Heart left ventricle (tissue), 16 donors: ENCODE results near the gene ARID3B. TPM values are rescaled to one million over a fixed set of nuclear protein-coding genes. Genes with fewer than 3 reads are reported as not detected.

Source experiments
- ATAC-seq, 4 donors: fragments of 200-7000 bp; cut with Tn5 transposase; one replicate each; pipeline ENCODE4 v1.9.1; 2020 to 2022; ENCODE audit warnings: moderate library complexity in 4 of 4, mild to moderate bottlenecking in 3 of 4, moderate number of reproducible peaks in 1 of 4
- DNase-seq, 5 donors: peaks; one replicate each; pipeline ENCODE4 v3.0.0-alpha.2; 2020
- H3K27ac ChIP-seq, 12 donors: fragments of 200-600 bp; sonication (generic) in 4 of 12; one replicate each; pipeline versions ENCODE4 v1.5.0 to v1.8.0; 2016 to 2022; ENCODE audit warnings: mild to moderate bottlenecking in 2 of 12
- H3K27me3 ChIP-seq, 9 donors: fragments of 200-600 bp; sonication (generic) in 2 of 9; one replicate each; pipeline versions ENCODE4 v1.5.1 to v1.8.0; 2016 to 2022; ENCODE audit warnings: mild to moderate bottlenecking in 3 of 9
- H3K36me3 ChIP-seq, 9 donors: fragments of 200-600 bp; sonication (generic) in 2 of 9; one replicate each; pipeline versions ENCODE4 v1.5.0 to v1.8.0; 2018 to 2022; ENCODE audit warnings: mild to moderate bottlenecking in 2 of 9
- H3K4me1 ChIP-seq, 12 donors: fragments of 200-600 bp; sonication (generic) in 4 of 12; one replicate each; pipeline versions ENCODE4 v1.5.0 to v1.8.0; 2016 to 2022; ENCODE audit warnings: mild to moderate bottlenecking in 3 of 12
- H3K4me3 ChIP-seq, 12 donors: fragments of 200-600 bp; sonication (generic) in 4 of 12; one replicate each; pipeline versions ENCODE4 v1.5.0 to v1.8.0; 2017 to 2022; ENCODE audit warnings: mild to moderate bottlenecking in 9 of 12, moderate library complexity in 4 of 12
- H3K9me3 ChIP-seq, 12 donors: fragments of 200-600 bp; sonication (generic) in 4 of 12; one replicate each; pipeline versions ENCODE4 v1.5.0 to v1.8.0; 2016 to 2022; ENCODE audit warnings: mild to moderate bottlenecking in 1 of 12
- POLR2A ChIP-seq, 2 donors: fragments of 450-650 bp; IDR thresholded peaks; one replicate each; pipeline ENCODE4 v1.6.1; 2017; ENCODE audit warnings: antibody characterized with exemption in 2 of 2, mild to moderate bottlenecking in 2 of 2, moderate library complexity in 2 of 2
- WGBS, 4 donors: extraction: QIAGEN DNeasy Blood & Tissue Kit in 2 of 4; methylation state at CpG; one replicate each; pipeline versions ENCODE4 v1.1.5 to v1.1.7; 2013 to 2018; 5-methylcytosine and 5-hydroxymethylcytosine counted together
- intact Hi-C, 10 donors: fragments of 100-400 bp; cut with DNase I; formaldehyde crosslinking; loops; one replicate each; pipeline versions ENCODE4 v1.11.1 to v1.14.2; 2022
- long read RNA-seq, 3 donors: library from polyadenylated mRNA; unstranded; transcript quantifications; one replicate each; pipeline ENCODE4 v2.0.0, GENCODE V29; 2020 to 2021
- polyA plus RNA-seq, 2 donors: library from polyadenylated mRNA; stranded (reverse); fragments of 200-250 nt; gene quantifications; one replicate each; pipeline ENCODE4 v1.2.3, GENCODE V29; 2013
- total RNA-seq, 9 donors: library from RNA; depleted of rRNA in 2 of 9; stranded (reverse); fragments of >200 nt in 2 of 9; fragmentation: NEBNext Ultra II Directional in 3 of 9; extraction: Animal tissue kit (Norgen Biotek cat#: 25700) in 3 of 9; gene quantifications; one replicate each; pipeline versions ENCODE4 v1.1.0 to v1.2.4, GENCODE V29; 2016 to 2023
- TF ChIP-seq, protein P1 (sequence below), 12 donors: fragments of 200-600 bp; sonication (generic) in 4 of 12; IDR thresholded peaks; one replicate each; pipeline versions ENCODE4 v1.5.0 to v1.8.0; 2018 to 2022; ENCODE audit warnings: antibody characterized with exemption in 12 of 12, mild to moderate bottlenecking in 5 of 12
- donor health status: ischemic (EF 13 %, LVEDD 7.1; RV severe dilation, severe dysfunction).
- donor health status: healthy with polysubstance abuse.
- donor health status: DM: no; HTN: yes; CAD: no.
- donor health status: DM: no; HTN: no; CAD: no.
- donor health status: ischemic (EF 25% LVEDD 6.9; RV normal size, moderate dysfunction).
- donor health status: ischemic (EF 25% LVEDD 5.7; RV mildly dilated, moderate dysfunction).
- donor health status: healthy.
- donor health status: DM: yes; HTN: yes; CAD: no.
- donor health status: ischemic (EF 35%, LVEDD 5.7; RV mildly dilated, moderate dysfunction).
- donor health status: nonischemic (EF 11% LVEDD 7.7; RV severe dilation, severe dysfunction).
- donor health status: DM: yes; HTN: yes; CAD: no.
- donor health status: PGD.
- donor health status: ischemic (EF 29% LVEDD 5.4; RV normal size, mild dysfunction).
- donor health status: nonischemic (EF 23%, LVEDD 6.1; RV moderate dilation, normal function).

ARID3B gene, protein sequence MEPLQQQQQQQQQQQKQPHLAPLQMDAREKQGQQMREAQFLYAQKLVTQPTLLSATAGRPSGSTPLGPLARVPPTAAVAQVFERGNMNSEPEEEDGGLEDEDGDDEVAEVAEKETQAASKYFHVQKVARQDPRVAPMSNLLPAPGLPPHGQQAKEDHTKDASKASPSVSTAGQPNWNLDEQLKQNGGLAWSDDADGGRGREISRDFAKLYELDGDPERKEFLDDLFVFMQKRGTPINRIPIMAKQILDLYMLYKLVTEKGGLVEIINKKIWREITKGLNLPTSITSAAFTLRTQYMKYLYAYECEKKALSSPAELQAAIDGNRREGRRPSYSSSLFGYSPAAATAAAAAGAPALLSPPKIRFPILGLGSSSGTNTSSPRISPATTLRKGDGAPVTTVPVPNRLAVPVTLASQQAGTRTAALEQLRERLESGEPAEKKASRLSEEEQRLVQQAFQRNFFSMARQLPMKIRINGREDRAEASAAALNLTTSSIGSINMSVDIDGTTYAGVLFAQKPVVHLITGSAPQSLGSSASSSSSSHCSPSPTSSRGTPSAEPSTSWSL
- total RNA-seq, result 1 to 10 TPM; 1.3 to 4.3 (median 2.6) TPM
- 1 to 10 TPM; 1.9 to 2.1 TPM for polyA plus RNA-seq
- long read RNA-seq, donor 1, partial matches to known transcripts, result 2 of 6 reads
- long read RNA-seq, donor 1, other reads (novel, unspliced or antisense), result 3 of 6 reads
- long read RNA-seq, donor 2, partial matches to known transcripts, result 0 of 10 reads
- long read RNA-seq, donor 2, other reads (novel, unspliced or antisense), result 10 of 10 reads
- long read RNA-seq, donor 3, partial matches to known transcripts, result 0 of 3 reads
- long read RNA-seq, donor 3, other reads (novel, unspliced or antisense), result 3 of 3 reads

GRCh38 chr15:74540761-74541493, at the start of gene ARID3B:
Gene ARID3B, plus strand, starts transcription at chr15:74541220. Its CDS starts 2,717 bp downstream, at chr15:74543937.
- peaks cover 0 to 10% (median 0%) of the 10 kb centered on the region in 9 donors for H3K36me3 ChIP-seq
- no peaks in the 10 kb centered on the region for H3K27me3 ChIP-seq
- peak within 1 kb of the TSS; percentile 79 to 99 (median 92) for H3K4me3 ChIP-seq
- DNase-seq, result peak; percentile 98 to 99 (median 98)
- TF ChIP-seq, protein P1, sequence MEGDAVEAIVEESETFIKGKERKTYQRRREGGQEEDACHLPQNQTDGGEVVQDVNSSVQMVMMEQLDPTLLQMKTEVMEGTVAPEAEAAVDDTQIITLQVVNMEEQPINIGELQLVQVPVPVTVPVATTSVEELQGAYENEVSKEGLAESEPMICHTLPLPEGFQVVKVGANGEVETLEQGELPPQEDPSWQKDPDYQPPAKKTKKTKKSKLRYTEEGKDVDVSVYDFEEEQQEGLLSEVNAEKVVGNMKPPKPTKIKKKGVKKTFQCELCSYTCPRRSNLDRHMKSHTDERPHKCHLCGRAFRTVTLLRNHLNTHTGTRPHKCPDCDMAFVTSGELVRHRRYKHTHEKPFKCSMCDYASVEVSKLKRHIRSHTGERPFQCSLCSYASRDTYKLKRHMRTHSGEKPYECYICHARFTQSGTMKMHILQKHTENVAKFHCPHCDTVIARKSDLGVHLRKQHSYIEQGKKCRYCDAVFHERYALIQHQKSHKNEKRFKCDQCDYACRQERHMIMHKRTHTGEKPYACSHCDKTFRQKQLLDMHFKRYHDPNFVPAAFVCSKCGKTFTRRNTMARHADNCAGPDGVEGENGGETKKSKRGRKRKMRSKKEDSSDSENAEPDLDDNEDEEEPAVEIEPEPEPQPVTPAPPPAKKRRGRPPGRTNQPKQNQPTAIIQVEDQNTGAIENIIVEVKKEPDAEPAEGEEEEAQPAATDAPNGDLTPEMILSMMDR (IDR thresholded peaks at IDR 0.05), result no peak
- TF ChIP-seq POLR2A (IDR thresholded peaks at IDR 0.05), result peak in 1 of 2 donors; percentile 46
- peak within 1 kb of the TSS in 11 of 12 donors; percentile 62 to 88 (median 79) for H3K27ac ChIP-seq
- intact Hi-C loops, result loop anchor here in 7 of 10 donors (1.0 to 10.0 kb wide), 8 partner anchors 56 to 224 kb away; partner anchors contain the start of genes CLK3 (in 5 of the 7) and UBL7 (in 3 of the 7)
- 0 to 1% (median 1%) methylated on average over 43 to 73 of the region's 73 CpGs for WGBS, 4 donors
- peak; percentile 99 to 100 (median 100) for ATAC-seq
- H3K9me3 ChIP-seq, result no peaks in the 10 kb centered on the region
- H3K4me1 ChIP-seq, result peaks cover 0 to 43% (median 20%) of the 10 kb centered on the region in 12 donors

GRCh38 chr15:74496648-74497047, 44.4 kb upstream of the ARID3B start:
- Histone ChIP-seq H3K4me3 (no peak overlapping the region), H3K9me3 (no peaks in the 10 kb centered on the region), H3K27me3 (no peaks in the 10 kb centered on the region), H3K4me1 (no peaks in the 10 kb centered on the region), H3K36me3 (no peaks in the 10 kb centered on the region), H3K27ac (no peak overlapping the region)
- TF ChIP-seq, protein P1 (IDR thresholded peaks at IDR 0.05), result no peak
- TF ChIP-seq POLR2A (IDR thresholded peaks at IDR 0.05), result no peak
- WGBS, 4 donors, result 82 to 90% (median 86%) methylated on average over 3 of the region's 3 CpGs
- ATAC-seq (no peak), DNase-seq (no peak)
- intact Hi-C loops, result no loop called here

- intact Hi-C loops, result no loop called here
- no peak for DNase-seq
- 60 to 74% (median 70%) methylated on average over 2 of the region's 2 CpGs for WGBS, 4 donors
- ATAC-seq, result no peak
- Histone ChIP-seq H3K27ac (no peak overlapping the region), H3K36me3 (no peaks in the 10 kb centered on the region), H3K4me1 (no peaks in the 10 kb centered on the region), H3K4me3 (no peak overlapping the region), H3K27me3 (no peaks in the 10 kb centered on the region), H3K9me3 (no peaks in the 10 kb centered on the region)
- TF ChIP-seq, protein P1 (IDR thresholded peaks at IDR 0.05), result no peak
- TF ChIP-seq POLR2A (IDR thresholded peaks at IDR 0.05), result no peak
These were observed 43.4 kb upstream of the ARID3B start for GRCh38 chr15:74497584-74497983.
